ENCODE data around the gene CLP1. TPM values are rescaled to one million over a fixed set of nuclear protein-coding genes. Genes with fewer than 3 reads are reported as not detected.

The CLP1 gene
- total RNA-seq, 1 experiment from 2014 or later, result 26.8 TPM

DNA sequence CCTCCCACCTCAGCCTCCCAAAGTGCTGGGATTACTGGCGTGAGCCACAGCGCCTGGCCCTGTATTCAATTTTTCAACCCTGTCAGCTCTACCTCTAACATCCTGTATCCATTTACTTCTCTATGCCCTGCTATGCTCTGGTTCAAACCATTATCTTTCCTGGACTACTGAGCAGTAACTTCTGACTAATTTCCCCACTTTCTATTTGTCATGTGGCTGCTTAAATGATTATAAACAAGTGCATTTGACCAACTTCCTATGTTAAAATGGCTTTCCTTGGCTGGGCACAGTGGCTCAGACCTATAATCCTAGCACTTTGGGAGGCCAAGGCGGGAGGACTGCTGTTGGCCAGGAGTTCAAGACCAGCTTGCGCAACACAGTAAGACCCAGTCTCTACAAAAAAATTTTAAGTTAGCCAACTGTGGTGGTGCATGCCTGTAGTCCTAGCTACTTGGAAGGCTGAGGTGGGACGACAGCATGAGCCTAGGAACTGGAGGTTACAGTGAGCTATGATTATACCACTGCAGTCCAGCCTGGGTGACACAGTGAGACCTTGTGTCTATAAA, 52.3 kb downstream of the CLP1 start:
- ChIA-PET CTCF (no interaction called here), POLR2A (ENCODE audit: low non-redundant PET) (no interaction called here)
- no TSS peak for BruUV-seq (replicated peaks)
- H3K4me3 ChIP-seq (ENCODE audit: low read depth, low read length, poor library complexity, severe bottlenecking), result no peak overlapping the region
- DNase-seq (ENCODE audit: low spot score), result no peak
- no peak overlapping the region for H3K27ac ChIP-seq (ENCODE audit: low read depth, low read length, poor library complexity, severe bottlenecking)
- H3K36me3 ChIP-seq (ENCODE audit: insufficient read depth, low read length, poor library complexity, severe bottlenecking), result peaks cover 7% of the 10 kb centered on the region
- no peaks in the 10 kb centered on the region for H3K9me3 ChIP-seq (ENCODE audit: low read depth, low read length, poor library complexity, severe bottlenecking)
- peaks cover 22% of the 10 kb centered on the region for H3K4me1 ChIP-seq (ENCODE audit: insufficient read depth, low read length, poor library complexity, severe bottlenecking)
- intact Hi-C loops (cut with micrococcal nuclease; ENCODE audit: unreplicated experiment), result loop anchor here (5.0 kb wide), 1 partner anchor 43 kb away; the partner anchor contains the start of gene ZDHHC5
- no peaks in the 10 kb centered on the region for H3K27me3 ChIP-seq (replicated peaks; ENCODE audit: insufficient read depth, low read depth, low read length, poor library complexity)
- TF ChIP-seq, protein P1, sequence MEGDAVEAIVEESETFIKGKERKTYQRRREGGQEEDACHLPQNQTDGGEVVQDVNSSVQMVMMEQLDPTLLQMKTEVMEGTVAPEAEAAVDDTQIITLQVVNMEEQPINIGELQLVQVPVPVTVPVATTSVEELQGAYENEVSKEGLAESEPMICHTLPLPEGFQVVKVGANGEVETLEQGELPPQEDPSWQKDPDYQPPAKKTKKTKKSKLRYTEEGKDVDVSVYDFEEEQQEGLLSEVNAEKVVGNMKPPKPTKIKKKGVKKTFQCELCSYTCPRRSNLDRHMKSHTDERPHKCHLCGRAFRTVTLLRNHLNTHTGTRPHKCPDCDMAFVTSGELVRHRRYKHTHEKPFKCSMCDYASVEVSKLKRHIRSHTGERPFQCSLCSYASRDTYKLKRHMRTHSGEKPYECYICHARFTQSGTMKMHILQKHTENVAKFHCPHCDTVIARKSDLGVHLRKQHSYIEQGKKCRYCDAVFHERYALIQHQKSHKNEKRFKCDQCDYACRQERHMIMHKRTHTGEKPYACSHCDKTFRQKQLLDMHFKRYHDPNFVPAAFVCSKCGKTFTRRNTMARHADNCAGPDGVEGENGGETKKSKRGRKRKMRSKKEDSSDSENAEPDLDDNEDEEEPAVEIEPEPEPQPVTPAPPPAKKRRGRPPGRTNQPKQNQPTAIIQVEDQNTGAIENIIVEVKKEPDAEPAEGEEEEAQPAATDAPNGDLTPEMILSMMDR (conservative IDR thresholded peaks at IDR 0.05; ENCODE audit: low read depth, low read length), result no peak
- no peak for TF ChIP-seq EZH2 (IDR thresholded peaks at IDR 0.05; ENCODE audit: borderline replicate concordance, low read depth, low read length, poor library complexity, severe bottlenecking)

Small RNA genes lying within 50 kb of the gene (microRNA-seq; reads per million reads assigned to microRNA genes)
- gene MIR130A, result 23,489 reads per million, percentile 98 among the genes with 10 or more reads in this experiment

Other genes with a start within 250 kb of the CLP1 start
- 89.1 and 142 TPM in 2 replicates for gene SLC43A3, start 230.6 kb upstream of the CLP1 start, total RNA-seq (2021)
- 5.2 and 7.0 TPM in 2 replicates for gene RTN4RL2, start 197.2 kb upstream of the CLP1 start, total RNA-seq (2021)
- gene SLC43A1, start 142.1 kb upstream of the CLP1 start, total RNA-seq (2021), result 18.4 and 20.5 TPM in 2 replicates
- gene TIMM10, start 127.0 kb upstream of the CLP1 start, total RNA-seq (2021), result 165 and 176 TPM in 2 replicates
- gene SMTNL1, start 120.2 kb upstream of the CLP1 start, total RNA-seq (2021), result not detected in 2 replicates
- 30.4 and 38.8 TPM in 2 replicates for gene UBE2L6, start 90.1 kb upstream of the CLP1 start, total RNA-seq (2021)
- gene SERPING1, start 60.1 kb upstream of the CLP1 start, total RNA-seq (2021), result 5.2 and 7.0 TPM in 2 replicates
- gene YPEL4, start 7.8 kb upstream of the CLP1 start, total RNA-seq (2021), result 0.20 TPM in 1 of 2 replicates, not detected in the other
- gene ZDHHC5, start 10.4 kb downstream of the CLP1 start, total RNA-seq (2021), result 72.9 and 76.9 TPM in 2 replicates
- 35.4 and 43.6 TPM in 2 replicates for gene MED19, start 54.5 kb downstream of the CLP1 start, total RNA-seq (2021)
- 166 and 186 TPM in 2 replicates for gene TMX2, start 54.8 kb downstream of the CLP1 start, total RNA-seq (2021)
- 192 and 212 TPM in 2 replicates for gene SELENOH, start 83.7 kb downstream of the CLP1 start, total RNA-seq (2021)
- gene BTBD18, start 94.1 kb downstream of the CLP1 start, total RNA-seq (2021), result not detected in 2 replicates
- 133 and 174 TPM in 2 replicates for gene CTNND1, start 104.0 kb downstream of the CLP1 start, total RNA-seq (2021)

All from A673 (cell line).